Adrenal gland (tissue), 12 donors: ENCODE results near the gene CD180. TPM values are rescaled to one million over a fixed set of nuclear protein-coding genes. Genes with fewer than 3 reads are reported as not detected.

ENCODE experiments used
- DNase-seq, 7 donors: peaks; one replicate each; pipeline ENCODE4 v3.0.0-alpha.2; 2019 to 2020
- H3K27ac ChIP-seq, 5 donors: fragments of 200-600 bp; sonication (generic) in 4 of 5; 1 replicate in 3 of 5; 2 replicates in 2 of 5; pipeline versions ENCODE4 v1.5.1 to v1.8.0; 2016 to 2020; ENCODE audit warnings: mild to moderate bottlenecking in 1 of 5
- H3K27me3 ChIP-seq: fragments of 200-600 bp; 2 replicates; pipeline ENCODE4 v1.8.0; 2021
- H3K36me3 ChIP-seq, 2 donors: fragments of 200-600 bp; replicated peaks in 1 of 2; 1 replicate in 1 of 2; 2 replicates in 1 of 2; pipeline versions ENCODE4 v1.5.1 to v1.8.0; 2018 to 2022
- H3K4me1 ChIP-seq, 2 donors: fragments of 200-600 bp; replicated peaks in 1 of 2; 1 replicate in 1 of 2; 2 replicates in 1 of 2; pipeline versions ENCODE4 v1.5.1 to v1.8.0; 2018 to 2021
- H3K4me3 ChIP-seq, 4 donors: fragments of 200-600 bp; sonication (generic) in 3 of 4; one replicate each; pipeline ENCODE4 v1.5.1; 2016 to 2018
- H3K9me3 ChIP-seq, 3 donors: fragments of 200-600 bp; sonication (generic) in 1 of 3; replicated peaks in 1 of 3; 1 replicate in 2 of 3; 2 replicates in 1 of 3; pipeline versions ENCODE4 v1.5.1 to v1.8.0; 2016 to 2021
- CTCF ChIP-seq, 6 experiments: fragments of 450-650 bp in 4 of 6; fragments of 200-600 bp in 2 of 6; sonication (generic) in 1 of 6; IDR thresholded peaks; 1 replicate in 5 of 6; 2 replicates in 1 of 6; pipeline versions ENCODE4 v1.5.1 to v1.8.0; 2016 to 2021; ENCODE audit warnings: antibody characterized with exemption in 6 of 6, mild to moderate bottlenecking in 2 of 6, moderate library complexity in 1 of 6
- POLR2A ChIP-seq, 2 donors: fragments of 450-650 bp; IDR thresholded peaks; one replicate each; pipeline ENCODE4 v1.6.1; 2017; ENCODE audit warnings: antibody characterized with exemption in 2 of 2, mild to moderate bottlenecking in 2 of 2, moderate library complexity in 1 of 2
- WGBS, 4 donors: extraction: QIAGEN DNeasy Blood & Tissue Kit in 2 of 4; methylation state at CpG; one replicate each; pipeline versions ENCODE4 v1.1.5 to v1.1.7; 2013 to 2017; 5-methylcytosine and 5-hydroxymethylcytosine counted together
- intact Hi-C, 2 donors: fragments of 100-400 bp; cut with DNase I; formaldehyde crosslinking; loops; one replicate each; pipeline versions ENCODE4 v1.14.1 to v1.15.0; 2022 to 2023
- polyA plus RNA-seq, 3 donors: library from polyadenylated mRNA; stranded (reverse); fragments of 200-250 nt in 2 of 3; fragments of 350-450 nt in 1 of 3; fragmentation: Illumina TruSeq in 1 of 3; extraction: RNeasy Lipid Tissue Mini Kit (QIAGEN cat#74804) in 1 of 3; gene quantifications; one replicate each; pipeline ENCODE4 v1.2.3, GENCODE V29; 2013 to 2014
- total RNA-seq, 9 donors: library from RNA; depleted of rRNA in 4 of 9; stranded (reverse); fragments of >200 nt in 4 of 9; fragments of 120-200 nt in 1 of 9; fragmentation: NEBNext Ultra II Directional in 1 of 9; extraction: Animal tissue kit (Norgen Biotek cat#: 25700) in 1 of 9; gene quantifications; one replicate each; pipeline versions ENCODE4 v1.1.0 to v1.2.4, GENCODE V29; 2013 to 2023
- donor health status: healthy with polysubstance abuse.
- donor health status: Bipolar disorder and iron deficiency.
- donor health status: DM: yes; HTN: yes; CAD: no.
- donor health status: DM: no; HTN: no; CAD: no.
- donor health status: DM: no; HTN: no; CAD: no.
- donor health status: DM: yes; HTN: yes; CAD: no.

CD180 gene
- total and polyA plus RNA-seq, 12 donors, result 0.37 to 3.6 (median 1.6) TPM

- TF ChIP-seq POLR2A (IDR thresholded peaks at IDR 0.05) (no peak), CTCF (IDR thresholded peaks at IDR 0.05) (no peak)
- intact Hi-C loops, result no loop called here
- Histone ChIP-seq H3K27me3 (no peaks in the 10 kb centered on the region), H3K4me1 (peaks cover 0 to 3% of the 10 kb centered on the region in 2 donors), H3K27ac (peak overlapping the region in 2 of 5 donors; percentile 9 to 40), H3K9me3 (no peaks in the 10 kb centered on the region), H3K4me3 (no peak overlapping the region), H3K36me3 (no peaks in the 10 kb centered on the region)
- DNase-seq, result no peak
- 68 to 82% (median 77%) methylated on average over 9 of the region's 9 CpGs for WGBS, 4 donors
Measured at GRCh38 chr5:67221487-67222242, 25.1 kb upstream of the CD180 start.

- H3K4me3 ChIP-seq, result no peak overlapping the region
- no peaks in the 10 kb centered on the region for H3K9me3 ChIP-seq
- intact Hi-C loops, result no loop called here
- WGBS, 4 donors, result 91 to 94% (median 93%) methylated on average over 1 of the region's 1 CpG
- no peak for DNase-seq
- H3K36me3 ChIP-seq, result no peaks in the 10 kb centered on the region
- TF ChIP-seq POLR2A (IDR thresholded peaks at IDR 0.05) (no peak), CTCF (IDR thresholded peaks at IDR 0.05) (no peak)
- H3K27ac ChIP-seq, result peak overlapping the region in 2 of 5 donors; percentile 69 to 85
- H3K4me1 ChIP-seq, result peaks cover 3 to 22% of the 10 kb centered on the region in 2 donors
- H3K27me3 ChIP-seq, result no peaks in the 10 kb centered on the region
Measured at GRCh38 chr5:67216564-67216963, 20.0 kb upstream of the CD180 start.

- Histone ChIP-seq H3K9me3 (no peaks in the 10 kb centered on the region), H3K27me3 (no peaks in the 10 kb centered on the region), H3K4me3 (peak overlapping the region in 1 of 4 donors; percentile 28), H3K27ac (peak overlapping the region in 3 of 5 donors; percentile 32 to 85 (median 69)), H3K36me3 (no peaks in the 10 kb centered on the region), H3K4me1 (peaks cover 3 to 22% of the 10 kb centered on the region in 2 donors)
- TF ChIP-seq POLR2A (IDR thresholded peaks at IDR 0.05) (no peak), CTCF (IDR thresholded peaks at IDR 0.05) (no peak)
- whole genome bisulfite sequencing, 4 donors, result 46 to 64% (median 50%) methylated on average over 14 to 19 of the region's 19 CpGs
- DNase-seq, result peak; percentile 67 to 93 (median 78)
- intact Hi-C loops, result no loop called here
Measured at GRCh38 chr5:67215519-67216471, 19.2 kb upstream of the CD180 start.
